Amygdala (tissue), 56 donors: ENCODE results near the gene TMEM144.

Experiments
- DNase-seq, 56 donors: peaks; one replicate each; lab custom pipeline; 2025; lab: John Stamatoyannopoulos, UW

Gene TMEM144

GRCh38 chr4:158209825-158210807, at the start of gene TMEM144:
TMEM144 (plus strand) TSS chr4:158210486; CDS start chr4:158212668, 2,182 bp downstream.
- peak in 55 of 56 donors; percentile 31 to 95 (median 89) for DNase-seq

DNA sequence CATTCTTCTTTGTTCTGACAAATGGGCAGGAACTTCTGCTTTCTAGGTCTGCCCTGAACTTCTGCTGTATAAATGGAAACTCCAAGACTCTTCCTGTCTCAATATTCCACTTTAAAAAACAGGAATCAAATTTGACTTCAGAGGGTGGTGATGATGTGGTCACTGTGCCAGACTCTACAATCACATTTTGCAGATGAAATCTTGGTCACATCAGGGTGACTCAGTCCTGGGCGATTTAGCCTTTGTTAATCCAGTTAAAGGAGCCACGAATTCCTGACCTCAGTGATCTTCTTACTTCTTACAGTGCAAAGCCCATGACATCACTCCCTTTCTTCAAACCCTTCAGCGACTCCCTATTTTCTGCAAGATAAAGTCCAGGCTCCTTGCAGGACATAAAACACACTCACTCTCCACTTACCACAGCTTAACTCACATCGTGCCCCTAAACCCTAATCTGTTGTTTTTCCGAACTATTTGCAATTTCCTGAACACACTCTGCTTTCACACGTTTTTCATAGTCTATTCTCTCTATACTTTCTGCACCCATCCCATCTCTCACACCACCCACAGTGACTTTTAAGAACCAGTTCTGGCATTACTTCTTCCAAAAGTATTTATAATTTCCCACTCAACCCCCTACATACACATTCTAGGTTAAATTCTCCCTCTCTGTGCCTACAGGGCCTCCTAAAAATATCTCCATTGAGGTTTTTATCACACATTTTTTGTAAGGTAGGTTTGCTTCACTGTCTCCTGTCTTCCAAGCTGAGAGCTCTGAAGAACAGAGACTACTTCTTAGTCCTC, 48.5 kb upstream of the TMEM144 start:
- DNase-seq = no peak

DNA sequence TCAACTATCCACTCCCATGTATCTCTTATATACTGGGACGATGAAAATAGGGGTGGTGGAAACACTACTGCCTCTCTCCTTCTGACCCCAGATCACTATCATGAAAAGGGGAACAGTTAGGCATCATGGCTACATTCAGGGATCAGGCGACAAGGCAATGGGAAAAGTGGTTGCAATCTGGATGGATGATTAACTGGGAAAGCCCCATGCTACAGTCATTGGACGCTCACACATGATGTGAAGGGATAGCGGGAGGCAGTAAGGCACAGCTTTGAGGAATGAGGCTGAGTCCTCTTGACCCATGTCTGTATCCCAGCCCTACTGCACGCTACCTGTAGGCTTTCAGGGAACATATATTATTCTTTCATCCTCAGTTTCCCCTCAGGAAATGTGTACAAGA, 47.7 kb upstream of the TMEM144 start:
- no peak for DNase-seq

DNA sequence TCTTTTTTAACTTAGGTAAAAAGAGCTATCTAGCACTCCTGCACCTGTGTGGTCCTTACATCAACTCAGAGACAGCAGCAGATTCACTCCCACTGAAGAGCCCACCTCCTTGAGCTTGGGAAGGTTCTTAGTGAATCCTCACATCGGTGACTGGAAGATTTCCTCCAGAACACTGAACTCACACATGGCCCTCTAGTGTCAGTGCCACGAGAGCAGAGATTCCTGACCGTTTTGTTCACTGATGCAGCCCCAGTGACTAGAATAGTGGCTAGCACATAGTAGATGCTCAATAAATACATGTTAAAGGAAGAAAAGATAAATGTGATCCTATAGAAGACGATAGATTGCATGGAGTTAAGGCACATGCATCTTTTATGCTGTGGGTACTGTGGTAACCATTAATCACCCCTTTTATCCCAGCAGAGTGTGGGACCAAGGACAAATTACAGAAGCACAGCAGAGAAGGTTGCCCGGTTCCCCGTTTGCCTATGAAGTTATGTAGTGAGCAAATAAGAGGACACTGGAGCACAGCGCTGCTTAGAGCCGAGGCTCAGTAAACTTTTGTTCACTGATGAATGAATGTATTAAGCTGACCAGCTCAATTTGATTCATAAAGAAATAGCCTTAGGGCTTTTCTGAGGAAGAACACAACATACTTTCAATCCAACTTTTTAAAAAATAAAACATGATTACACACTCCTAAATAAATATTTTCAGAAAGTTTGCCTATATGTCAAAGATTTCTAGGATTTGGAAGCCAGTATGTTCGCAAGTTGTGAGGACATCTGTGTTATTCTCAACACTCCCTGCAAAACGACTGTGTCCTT, 46.1 kb upstream of the TMEM144 start:
- peak in 16 of 56 donors; percentile 4 to 53 (median 20) for DNase-seq

DNA sequence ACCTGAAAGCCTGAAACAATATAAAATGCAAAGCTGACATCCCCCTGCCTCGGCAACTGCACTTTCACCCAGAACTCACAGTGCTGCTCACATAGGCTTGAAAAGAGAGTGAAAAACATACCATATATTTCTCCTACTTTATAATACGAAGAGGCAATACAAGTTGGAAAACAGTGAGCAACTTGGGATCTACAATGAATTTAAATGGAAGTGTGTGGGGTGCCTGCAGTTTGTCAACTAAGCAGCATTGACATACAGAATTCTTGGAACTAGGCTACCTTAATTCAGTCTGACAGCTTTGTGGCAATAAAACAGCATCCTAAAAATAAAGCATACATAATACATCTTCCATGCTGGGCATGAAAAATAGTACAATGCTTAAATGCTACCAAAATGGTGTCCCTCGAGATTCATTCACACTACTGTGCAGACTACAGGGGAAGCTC, 45.5 kb upstream of the TMEM144 start:
- no peak for DNase-seq

- no peak for DNase-seq
These were observed 43.6 kb upstream of the TMEM144 start for GRCh38 chr4:158166701-158167100.

DNA sequence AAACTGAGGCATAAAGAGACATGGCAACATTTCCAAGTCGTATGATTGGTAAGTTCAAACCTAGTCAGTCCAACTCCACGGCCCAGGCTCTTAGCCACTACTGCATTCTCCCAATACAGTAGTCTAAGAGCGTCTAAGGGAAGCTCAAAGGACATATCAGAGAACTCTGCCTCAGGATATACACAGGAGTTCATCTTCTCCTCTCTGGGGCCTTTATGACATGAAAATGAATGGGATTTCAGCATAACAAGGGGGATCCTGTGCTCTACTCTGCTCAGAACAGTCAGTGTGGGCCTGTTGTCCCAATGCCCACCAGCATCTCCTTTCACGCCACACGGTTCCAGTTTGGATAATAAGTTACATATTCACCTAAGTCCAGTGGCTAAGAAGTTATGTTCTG, 41.7 kb upstream of the TMEM144 start:
- DNase-seq = no peak

- DNase-seq = no peak
These were observed 40.8 kb upstream of the TMEM144 start for GRCh38 chr4:158169506-158169905.

DNA sequence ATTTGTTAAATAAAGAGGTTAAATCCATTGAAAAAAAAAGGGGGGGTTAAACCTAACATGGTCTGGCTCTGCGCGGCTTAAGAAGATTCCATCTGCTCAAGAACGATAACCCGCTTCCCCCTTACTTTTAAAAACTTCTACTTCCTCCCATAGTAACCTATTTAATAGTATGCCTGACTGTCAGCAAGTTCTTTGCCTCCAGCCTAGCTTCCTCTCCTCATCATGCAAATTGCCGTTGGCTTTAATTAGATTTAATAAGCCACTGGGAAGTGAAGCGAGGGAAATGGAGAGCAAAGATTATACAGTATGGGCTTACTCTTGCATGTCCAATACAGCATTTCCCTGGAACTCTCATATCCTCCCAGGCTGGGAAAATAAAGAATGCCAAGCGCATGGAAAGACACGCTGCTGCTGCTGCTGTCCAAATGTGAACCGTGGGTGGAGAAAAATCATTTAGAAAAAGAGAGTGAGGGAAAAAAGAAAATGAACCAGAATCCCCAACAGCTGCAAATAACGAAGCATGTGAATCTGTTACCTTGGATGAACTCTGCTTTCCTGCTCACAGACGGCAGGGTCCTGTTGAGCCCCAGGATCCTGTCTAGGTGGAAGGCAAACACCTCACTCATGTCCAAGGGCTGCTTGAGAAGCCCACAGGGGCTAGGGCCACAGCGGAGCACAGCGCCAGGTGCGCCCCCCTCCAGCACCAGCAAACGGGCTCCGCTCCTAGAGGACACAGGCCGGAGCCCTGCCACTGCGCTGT, 40.2 kb upstream of the TMEM144 start:
- peak in 4 of 56 donors; percentile 10 to 51 (median 22) for DNase-seq

GRCh38 chr4:158170691-158171561, 39.4 kb upstream of the TMEM144 start:
- peak in 9 of 56 donors; percentile 13 to 54 (median 23) for DNase-seq

GRCh38 chr4:158172261-158173258, 37.7 kb upstream of the TMEM144 start, which contains the start of gene GASK1B:
GASK1B (minus strand) TSS chr4:158173025; CDS start chr4:158171375, 1,650 bp downstream.
- DNase-seq = peak in 18 of 56 donors; percentile 2 to 66 (median 28)

DNA sequence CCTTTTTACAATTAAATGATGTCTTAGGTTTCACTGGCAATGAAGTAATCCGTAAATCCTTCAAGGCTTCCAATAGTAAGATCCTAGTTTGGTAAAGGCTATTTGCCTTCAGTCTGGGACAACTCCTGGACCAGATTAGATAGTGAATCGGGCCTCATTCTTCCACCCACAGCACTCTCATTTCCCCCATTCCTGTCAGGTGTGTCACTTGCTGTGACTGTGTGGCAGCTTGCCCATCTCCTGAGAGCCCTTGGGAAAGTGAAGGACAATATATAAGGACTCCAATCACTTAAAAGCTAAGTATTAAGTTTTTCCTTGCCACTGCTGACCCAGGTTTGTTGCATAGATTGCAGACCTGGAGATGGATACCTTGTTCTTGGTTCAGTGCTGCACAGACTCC, 34.2 kb upstream of the TMEM144 start:
- no peak for DNase-seq

GRCh38 chr4:158176776-158177175, 33.5 kb upstream of the TMEM144 start:
- DNase-seq = no peak

DNA sequence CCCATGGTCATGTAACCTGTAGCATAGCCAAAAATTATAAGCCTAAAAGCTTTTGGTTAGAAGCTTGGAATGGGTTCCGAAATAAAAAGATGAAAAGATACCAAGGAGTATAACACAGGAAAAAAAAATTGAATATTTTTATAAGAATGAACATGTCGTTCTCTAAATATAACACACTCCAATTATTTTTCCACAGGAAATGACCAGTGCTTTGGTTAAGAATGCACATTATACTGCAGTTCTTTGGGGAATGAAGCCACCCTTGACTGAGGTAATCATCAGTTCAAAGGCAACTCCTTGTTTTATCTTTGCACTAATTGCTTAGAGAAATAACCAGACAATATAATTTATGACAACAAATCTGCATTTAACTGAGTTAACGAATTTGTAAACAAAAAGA, 30.8 kb upstream of the TMEM144 start:
- no peak for DNase-seq

DNA sequence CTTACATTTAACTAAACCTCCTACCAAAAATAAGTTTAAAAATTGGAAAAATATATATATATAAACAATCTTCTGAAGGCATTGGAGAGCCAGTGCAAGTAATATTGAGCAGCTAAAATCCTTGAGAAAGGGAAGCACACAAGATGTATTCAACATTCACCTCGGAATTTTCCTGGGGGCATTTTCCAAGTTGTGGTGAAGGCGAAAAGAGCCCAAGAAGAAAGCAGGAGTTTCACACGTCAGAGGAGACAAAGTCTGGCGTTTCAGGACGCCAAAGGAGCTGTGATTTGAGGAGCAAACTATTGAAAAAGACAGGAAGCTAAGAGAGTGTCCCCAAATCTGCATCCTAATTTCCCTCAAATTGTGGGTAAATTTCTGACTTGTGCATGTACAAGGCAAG, 28.4 kb upstream of the TMEM144 start:
- DNase-seq = peak in 2 of 56 donors; percentile 20 to 30

GRCh38 chr4:158182736-158183135, 27.6 kb upstream of the TMEM144 start:
- peak in 16 of 56 donors; percentile 13 to 71 (median 38) for DNase-seq

GRCh38 chr4:158186815-158187214, 23.5 kb upstream of the TMEM144 start:
- DNase-seq = no peak
